Mammary epithelial cell (primary cell): ENCODE data around the gene CLECL1.

Experiments used
- CTCF ChIP-seq, 2 donors: IDR thresholded peaks in 1 of 2; conservative IDR thresholded peaks in 1 of 2; 2 replicates each; pipeline ENCODE4 v1.5.1; 2011 to 2012; ENCODE audit warnings: inconsistent platforms in 2 of 2, low read length in 2 of 2, mild to moderate bottlenecking in 2 of 2, control low read depth in 1 of 2, low read depth in 1 of 2; ENCODE audit not compliant: insufficient read depth in 1 of 2; ENCODE audit errors: extremely low read depth in 1 of 2
- EZH2 ChIP-seq: IDR thresholded peaks from 2 replicates; pipeline ENCODE4 v1.6.1; 2012; ENCODE audit warnings: low read length, inconsistent platforms, borderline replicate concordance

DNA sequence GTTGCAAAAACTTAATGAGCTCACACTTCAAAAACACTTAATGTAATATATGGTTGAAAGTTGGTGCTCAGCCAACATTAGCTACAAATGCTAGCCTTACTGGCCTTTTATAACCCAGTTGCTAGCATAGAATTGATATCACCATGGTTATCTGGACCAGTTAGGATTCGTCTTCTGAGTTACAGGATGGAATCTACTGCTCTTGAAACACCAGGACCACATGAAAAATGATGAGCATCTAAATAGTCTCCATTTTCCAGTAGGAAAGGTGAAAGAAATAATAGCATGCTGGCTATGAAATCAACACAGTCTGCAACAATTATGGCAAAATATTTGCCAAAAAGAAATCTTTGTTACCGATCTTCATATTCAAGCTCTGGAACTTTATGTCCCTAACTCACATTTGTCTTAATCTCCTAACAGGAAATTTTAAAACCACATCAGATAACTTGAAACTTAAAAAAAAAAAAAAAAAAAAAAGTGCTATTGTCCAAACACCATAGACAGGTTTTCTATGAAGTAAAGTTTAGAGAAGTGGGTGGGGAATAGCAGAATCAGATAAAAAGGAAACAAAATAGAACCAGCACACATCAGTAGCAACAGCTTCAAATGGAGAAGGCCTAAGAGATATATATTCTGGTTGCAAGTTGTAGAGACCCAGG, 40.5 kb upstream of the CLECL1 start:
- no peak for TF ChIP-seq CTCF (conservative IDR thresholded peaks at IDR 0.05 in 1 of 2, IDR thresholded peaks at IDR 0.05 in 1 of 2; ENCODE audit: extremely low read depth in 1 of 2, insufficient read depth in 1 of 2, low read depth in 1 of 2, low read length in 2 of 2)
- no peak for TF ChIP-seq EZH2
